Measurements from ENCODE around the gene XXYLT1. TPM values are rescaled to one million over a fixed set of nuclear protein-coding genes. Genes with fewer than 3 reads are reported as not detected.
A peak's percentile ranks its signal among the peaks of the same experiment; 100 is the strongest.

Gene XXYLT1
- total and polyA plus RNA-seq, 9 of the 15 experiments (the other 6 are each of a cell fraction or from before 2014, with no cell fraction given) = 1.9 to 18.9 (median 15.0) TPM

DNA sequence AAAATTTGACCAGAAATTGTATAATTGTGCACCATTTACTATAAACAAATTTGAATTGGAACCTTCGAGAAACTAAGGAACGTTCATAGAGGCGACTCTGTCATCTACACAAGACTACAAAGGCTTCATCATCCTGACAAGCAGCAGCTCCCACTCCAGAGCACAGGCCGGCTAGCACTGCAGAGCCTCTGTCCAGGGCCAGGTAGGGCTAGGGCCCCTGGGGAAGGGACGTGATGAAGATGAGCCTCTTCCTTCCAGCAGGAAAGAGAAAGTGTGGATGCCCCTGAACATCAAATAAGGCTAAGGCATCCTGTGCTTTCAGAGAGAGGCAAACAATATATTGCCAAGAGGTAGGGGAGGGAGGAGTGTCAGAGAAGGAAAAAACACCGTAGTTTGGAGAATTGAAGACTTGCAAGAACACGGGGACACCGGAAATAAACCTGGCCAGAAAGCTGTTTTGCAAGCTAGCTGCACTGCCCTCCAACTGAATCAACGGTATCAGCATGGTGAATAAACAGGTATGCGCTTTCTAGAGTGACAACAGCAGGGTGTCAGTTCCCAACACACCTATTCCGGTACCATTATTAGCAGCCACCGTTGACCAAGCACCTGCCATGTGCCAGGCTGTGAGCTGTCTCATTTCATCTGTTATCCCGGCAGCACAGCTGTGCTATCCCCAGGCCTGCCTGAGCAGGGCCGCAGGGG lies 12.4 kb downstream of the XXYLT1 start:
- CTCF ChIA-PET (ENCODE audit: low intra/inter-chr PET ratio) = no interaction called here
- POLR2A ChIA-PET = interaction anchor here (0.6 to 1.1 kb wide), 8 partner anchors 8 to 576 kb away, joined by 3 to 4 read pairs (median 3); no protein-coding TSS in a partner anchor
- no peak overlapping the region for H3K4me3 ChIP-seq
- H3K27ac ChIP-seq (ENCODE audit: extremely low read depth, low read depth, low read length) = peak overlapping the region; percentile 89
- ATAC-seq = peak; percentile 13
- no peaks in the 10 kb centered on the region for H3K9me1 ChIP-seq (ENCODE audit: control insufficient read depth, insufficient read depth, low read length)
- no peaks in the 10 kb centered on the region for H3K27me3 ChIP-seq (ENCODE audit: control insufficient read depth in 2 of 2, insufficient read depth in 2 of 2, low read length in 2 of 2)
- peak overlapping the region; percentile 79 to 91 for H3K9ac ChIP-seq (ENCODE audit: insufficient read depth in 1 of 2, low read depth in 2 of 2, low read length in 2 of 2)
- peak in 1 of 4 experiments; percentile 33 for DNase-seq (ENCODE audit: extremely low read depth in 1 of 4, low spot score in 3 of 4)
- in situ Hi-C loops (cut with MboI) = no loop called here
- BruUV-seq (replicated peaks) = no TSS peak
- intact Hi-C loops (cut with micrococcal nuclease) = loop anchor here (1.0 to 5.0 kb wide), 2 partner anchors 141 to 255 kb away; no protein-coding TSS in a partner anchor
- peaks cover 26% of the 10 kb centered on the region for H3K79me2 ChIP-seq (ENCODE audit: control insufficient read depth, insufficient read depth, low read length)
- peaks cover 12 to 46% of the 10 kb centered on the region in 2 experiments for H3K4me1 ChIP-seq (replicated peaks in 1 of 2; ENCODE audit: control insufficient read depth in 2 of 2, insufficient read depth in 2 of 2, low read length in 2 of 2)
- peak overlapping the region; percentile 75; the same call in 1 of the 2 replicates for H2AFZ ChIP-seq (ENCODE audit: low read depth, low read length)
- no peak for FAIRE-seq
- peak overlapping the region; percentile 64; the same call in 1 of the 2 replicates for H3K4me2 ChIP-seq (ENCODE audit: insufficient read depth, low read length)
- no peaks in the 10 kb centered on the region for H3K9me3 ChIP-seq (replicated peaks; ENCODE audit: control insufficient read depth, insufficient read depth, low read depth, low read length)
- no peaks in the 10 kb centered on the region for H4K20me1 ChIP-seq (replicated peaks; ENCODE audit: control insufficient read depth, insufficient read depth, low read length)
- peaks cover 12% of the 10 kb centered on the region; the same call in 2 of the 3 replicates for H3K36me3 ChIP-seq (ENCODE audit: control insufficient read depth, insufficient read depth, low read length)
- 82% methylated on average over 14 of the region's 14 CpGs for WGBS (ENCODE audit: insufficient coverage, low coverage, missing lambda C conversion rate)
- no peak for TF ChIP-seq HMG20A (CRISPR knock-in tag; conservative IDR thresholded peaks at IDR 0.05)
- no peak for TF ChIP-seq SIRT6 (IDR thresholded peaks at IDR 0.05; ENCODE audit: low read depth, low read length)
- TF ChIP-seq, protein P1, sequence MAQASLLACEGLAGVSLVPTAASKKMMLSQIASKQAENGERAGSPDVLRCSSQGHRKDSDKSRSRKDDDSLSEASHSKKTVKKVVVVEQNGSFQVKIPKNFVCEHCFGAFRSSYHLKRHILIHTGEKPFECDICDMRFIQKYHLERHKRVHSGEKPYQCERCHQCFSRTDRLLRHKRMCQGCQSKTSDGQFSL (CRISPR knock-in tag; IDR thresholded peaks at IDR 0.05) = no peak
- TF ChIP-seq, protein P1 (tag; IDR thresholded peaks at IDR 0.05) = no peak
- TF ChIP-seq L3MBTL2 (IDR thresholded peaks at IDR 0.05) = no peak
- TF ChIP-seq MYC (IDR thresholded peaks at IDR 0.05; ENCODE audit: low read depth, low read length) = no peak
- TF ChIP-seq MYC (CRISPR knock-in tag; IDR thresholded peaks at IDR 0.05; ENCODE audit: borderline replicate concordance, low read depth) = no peak
- peak; percentile 2; the same call in 1 of the 2 replicates for TF ChIP-seq CBFA2T3 (IDR thresholded peaks at IDR 0.05)
- no peak for TF ChIP-seq PPARD (CRISPR knock-in tag; IDR thresholded peaks at IDR 0.05)
- TF ChIP-seq PHF8 (IDR thresholded peaks at IDR 0.05; ENCODE audit: borderline replicate concordance, low read length) = no peak
- TF ChIP-seq TSC22D4 (tag; IDR thresholded peaks at IDR 0.05) = no peak
- no peak for TF ChIP-seq ZFPM2 (CRISPR knock-in tag; IDR thresholded peaks at IDR 0.05)
- no peak for TF ChIP-seq ZFP1 (CRISPR knock-in tag; IDR thresholded peaks at IDR 0.05)
- no peak for TF ChIP-seq ZBTB8A (IDR thresholded peaks at IDR 0.05; ENCODE audit: partially characterized antibody)
- no peak for TF ChIP-seq TBP (optimal IDR thresholded peaks at IDR 0.05; ENCODE audit: low read depth, low read length)
- TF ChIP-seq ZNF76 (CRISPR knock-in tag; IDR thresholded peaks at IDR 0.05; ENCODE audit: borderline replicate concordance) = no peak
- TF ChIP-seq, protein P2, sequence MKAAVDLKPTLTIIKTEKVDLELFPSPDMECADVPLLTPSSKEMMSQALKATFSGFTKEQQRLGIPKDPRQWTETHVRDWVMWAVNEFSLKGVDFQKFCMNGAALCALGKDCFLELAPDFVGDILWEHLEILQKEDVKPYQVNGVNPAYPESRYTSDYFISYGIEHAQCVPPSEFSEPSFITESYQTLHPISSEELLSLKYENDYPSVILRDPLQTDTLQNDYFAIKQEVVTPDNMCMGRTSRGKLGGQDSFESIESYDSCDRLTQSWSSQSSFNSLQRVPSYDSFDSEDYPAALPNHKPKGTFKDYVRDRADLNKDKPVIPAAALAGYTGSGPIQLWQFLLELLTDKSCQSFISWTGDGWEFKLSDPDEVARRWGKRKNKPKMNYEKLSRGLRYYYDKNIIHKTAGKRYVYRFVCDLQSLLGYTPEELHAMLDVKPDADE (conservative IDR thresholded peaks at IDR 0.05; ENCODE audit: control insufficient read depth, low read depth, low read length) = no peak
- TF ChIP-seq RFX1 (IDR thresholded peaks at IDR 0.05) = no peak
- TF ChIP-seq, protein P3, sequence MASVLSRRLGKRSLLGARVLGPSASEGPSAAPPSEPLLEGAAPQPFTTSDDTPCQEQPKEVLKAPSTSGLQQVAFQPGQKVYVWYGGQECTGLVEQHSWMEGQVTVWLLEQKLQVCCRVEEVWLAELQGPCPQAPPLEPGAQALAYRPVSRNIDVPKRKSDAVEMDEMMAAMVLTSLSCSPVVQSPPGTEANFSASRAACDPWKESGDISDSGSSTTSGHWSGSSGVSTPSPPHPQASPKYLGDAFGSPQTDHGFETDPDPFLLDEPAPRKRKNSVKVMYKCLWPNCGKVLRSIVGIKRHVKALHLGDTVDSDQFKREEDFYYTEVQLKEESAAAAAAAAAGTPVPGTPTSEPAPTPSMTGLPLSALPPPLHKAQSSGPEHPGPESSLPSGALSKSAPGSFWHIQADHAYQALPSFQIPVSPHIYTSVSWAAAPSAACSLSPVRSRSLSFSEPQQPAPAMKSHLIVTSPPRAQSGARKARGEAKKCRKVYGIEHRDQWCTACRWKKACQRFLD (CRISPR knock-in tag; IDR thresholded peaks at IDR 0.05) = 0 out of 2 replicates have a peak, but pooled peaks have one; percentile 5
- TF ChIP-seq HDAC3 (IDR thresholded peaks at IDR 0.05; ENCODE audit: borderline replicate concordance, partially characterized antibody) = no peak

All from K562 (cell line).